HG03558 (cell line): ENCODE results near the gene ZNF474.

Experiments used
- ATAC-seq: cut with Tn5 transposase; IDR thresholded peaks from one replicate; pipeline ENCODE4 v1.9.1; 2021; ENCODE audit warnings: moderate number of reproducible peaks; ENCODE audit not compliant: unreplicated experiment; ENCODE audit errors: extremely low read depth

Gene ZNF474

DNA sequence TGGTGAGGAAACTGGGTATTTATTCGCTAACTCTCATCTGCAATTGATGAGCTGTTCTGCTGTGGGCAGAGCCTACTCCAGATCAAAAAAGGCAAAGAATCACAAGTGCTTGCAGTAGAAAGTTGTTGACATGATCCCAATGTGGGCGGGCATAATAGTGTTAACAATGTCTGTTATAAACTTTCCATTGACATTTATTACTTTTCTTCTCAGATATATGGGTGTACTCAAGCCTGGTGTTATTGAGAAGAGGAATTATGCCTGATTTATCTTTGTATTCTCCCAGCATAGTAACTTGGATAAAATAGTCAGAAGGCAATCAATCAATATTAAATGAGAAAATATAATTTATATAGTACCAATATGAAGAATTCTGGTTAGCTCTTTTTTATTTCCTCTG lies 47.8 kb downstream of the ZNF474 start:
- ATAC-seq, result no peak

DNA sequence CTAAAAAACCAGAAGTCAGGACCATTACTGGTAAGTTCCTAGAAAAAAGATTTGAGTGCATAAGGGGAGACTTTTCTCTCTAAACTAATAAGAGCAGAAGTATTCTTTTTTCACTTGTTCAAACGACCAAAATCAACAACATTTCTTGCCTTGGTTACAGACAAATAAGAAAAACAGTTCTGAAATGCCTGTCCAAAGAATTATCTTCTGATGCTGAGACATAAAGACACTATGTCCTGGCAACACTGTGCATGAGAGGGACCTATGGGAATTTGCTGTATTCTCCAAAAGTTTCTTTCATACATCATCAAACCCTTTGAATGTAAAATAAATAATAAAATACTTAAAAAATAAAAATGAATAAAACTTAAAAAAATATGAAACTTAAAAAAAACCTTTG lies 50.4 kb downstream of the ZNF474 start:
- ATAC-seq, result no peak

DNA sequence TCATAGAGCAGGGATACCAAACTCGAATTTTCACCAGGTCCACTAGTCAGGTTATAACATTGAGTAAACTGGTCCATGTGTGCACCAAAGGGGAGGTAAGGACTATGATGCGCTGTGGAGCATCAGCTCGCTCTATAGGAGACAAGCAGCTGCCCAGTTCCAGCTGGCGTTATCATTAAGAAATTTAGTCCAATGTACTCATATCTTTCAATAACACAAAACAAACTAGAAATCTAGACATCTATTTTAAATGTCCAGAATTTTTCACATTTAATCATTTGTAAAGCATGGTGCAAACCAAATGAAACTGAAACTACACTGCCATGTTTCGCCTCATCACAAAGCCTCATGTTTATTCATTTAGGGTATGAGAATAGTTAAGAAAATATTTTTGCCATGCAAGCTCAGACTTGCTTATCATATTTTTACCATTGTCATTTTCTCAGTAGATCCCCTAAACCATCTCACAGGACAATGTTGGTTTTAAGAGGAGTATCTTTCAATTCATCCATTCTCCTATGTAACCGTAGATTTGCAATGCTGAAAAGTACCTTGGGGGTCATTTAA lies 50.9 kb downstream of the ZNF474 start:
- no peak for ATAC-seq

DNA sequence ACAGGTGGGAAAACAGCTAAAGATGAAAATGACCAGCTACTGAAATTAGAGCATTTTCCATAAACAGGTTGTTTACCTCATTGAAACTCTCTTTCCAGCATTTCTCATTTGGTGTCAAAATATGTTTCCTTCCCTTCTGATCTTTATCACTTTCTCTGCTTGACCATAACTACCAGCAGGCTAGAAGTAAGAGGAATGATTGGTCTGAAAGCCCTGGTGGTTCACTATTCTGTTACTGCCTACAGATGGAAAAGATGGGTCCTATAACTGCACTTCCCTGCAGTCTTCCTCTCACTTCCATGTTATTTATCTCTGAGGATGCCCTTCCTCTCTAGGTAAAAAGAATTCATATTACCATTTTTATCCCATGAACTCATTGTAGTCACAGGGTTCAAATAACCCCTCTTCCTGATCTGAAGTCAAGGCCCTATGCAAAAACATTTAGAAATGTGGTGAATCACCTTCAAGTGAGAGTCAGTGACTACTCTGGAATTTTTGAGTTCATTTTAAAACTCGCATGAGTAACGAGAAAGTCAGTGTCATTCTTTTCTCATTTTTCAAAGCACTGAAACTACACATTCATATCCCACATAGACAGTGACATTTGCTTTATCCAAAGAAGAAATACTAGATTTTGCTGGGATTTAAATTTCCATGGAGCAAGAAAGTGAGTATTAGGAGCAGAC lies 51.7 kb downstream of the ZNF474 start:
- ATAC-seq, result no peak

DNA sequence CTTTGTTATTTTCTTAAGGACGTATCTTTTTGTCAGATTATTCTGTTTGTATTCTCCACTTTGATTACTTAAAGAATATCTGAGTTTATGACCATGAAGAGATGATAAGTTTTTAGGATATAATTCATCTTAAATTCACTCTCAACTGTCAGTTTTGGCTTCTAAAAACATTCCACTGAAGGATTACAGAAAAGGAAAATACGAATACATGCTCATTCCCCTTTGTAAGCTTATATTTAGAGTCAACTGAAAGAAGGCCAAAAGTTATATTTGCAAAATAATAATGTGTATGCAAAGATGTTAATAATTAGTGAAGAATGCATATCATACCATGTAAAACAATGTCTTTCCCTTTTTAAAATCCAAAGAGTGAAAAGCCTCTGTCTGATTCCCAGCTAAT lies 52.5 kb downstream of the ZNF474 start:
- no peak for ATAC-seq

DNA sequence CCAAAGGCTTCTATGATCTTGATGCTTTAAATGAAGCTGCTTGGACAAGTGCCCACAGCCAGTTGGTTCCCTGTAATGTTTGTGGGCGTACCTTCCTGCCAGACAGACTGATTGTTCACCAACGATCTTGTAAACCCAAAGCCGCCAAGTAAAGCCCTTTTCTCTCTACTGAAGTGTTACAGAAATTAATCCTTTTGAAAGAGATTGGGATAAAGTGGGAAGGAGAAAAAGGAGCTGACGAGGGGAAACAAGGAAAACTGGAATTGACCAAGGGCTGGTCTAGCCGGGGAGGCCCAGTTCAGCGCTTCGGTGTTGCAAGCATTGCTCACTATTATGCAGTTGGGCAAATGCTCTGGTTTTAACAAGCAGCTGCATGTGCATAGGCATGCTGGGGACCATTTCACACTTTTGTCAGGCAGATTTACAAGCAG lies 53.2 kb downstream of the ZNF474 start:
- ATAC-seq, result no peak

DNA sequence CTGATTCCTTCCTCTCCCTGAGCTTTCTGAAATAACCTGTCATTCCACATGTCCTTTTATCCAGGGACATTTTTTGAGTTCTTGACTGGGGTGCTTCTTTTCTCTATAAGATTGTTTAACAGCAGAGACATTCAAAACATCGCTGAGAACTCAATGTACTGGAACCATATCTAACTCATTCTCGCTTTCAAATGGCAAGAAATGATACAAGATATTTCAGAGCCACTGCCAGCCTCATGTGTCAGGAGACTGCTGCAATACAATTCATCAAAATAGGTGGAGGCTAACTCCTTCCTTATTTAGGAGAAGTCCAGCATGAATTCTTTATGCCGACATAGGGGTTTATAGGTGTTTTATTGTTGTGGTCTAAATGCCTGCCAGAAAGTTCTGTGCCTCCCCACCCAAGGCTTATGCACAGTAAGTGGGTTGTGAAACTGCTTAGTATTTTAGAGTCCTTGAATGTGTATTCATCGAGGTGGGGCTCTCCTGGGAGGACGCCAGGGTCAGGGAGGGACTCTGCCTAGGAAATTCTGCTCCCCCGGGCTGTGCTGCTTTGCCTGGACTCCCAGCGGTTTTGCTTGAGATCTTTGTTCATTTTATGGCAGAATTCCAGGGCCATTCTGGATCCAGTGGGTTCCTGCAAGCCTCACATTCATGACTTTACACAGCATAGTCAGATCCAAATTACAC lies 53.9 kb downstream of the ZNF474 start:
- ATAC-seq, result no peak

DNA sequence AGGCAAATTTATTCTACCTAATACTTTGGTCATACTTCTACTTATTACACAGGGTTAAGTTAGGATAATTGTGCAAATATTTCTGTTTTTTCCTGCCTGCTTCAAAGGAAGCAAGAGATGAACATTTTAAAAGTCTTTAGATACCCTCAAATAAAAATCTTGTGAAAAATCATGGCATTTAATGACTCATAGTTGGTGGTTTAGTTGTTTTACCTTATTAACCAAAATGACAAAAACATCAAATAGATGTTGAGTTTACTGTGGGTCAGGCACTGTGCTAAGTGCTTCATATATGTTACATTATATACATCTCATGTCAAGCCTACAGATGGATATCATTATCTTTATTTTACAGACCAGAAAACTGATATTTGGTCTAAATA lies 54.4 kb downstream of the ZNF474 start:
- ATAC-seq, result no peak

DNA sequence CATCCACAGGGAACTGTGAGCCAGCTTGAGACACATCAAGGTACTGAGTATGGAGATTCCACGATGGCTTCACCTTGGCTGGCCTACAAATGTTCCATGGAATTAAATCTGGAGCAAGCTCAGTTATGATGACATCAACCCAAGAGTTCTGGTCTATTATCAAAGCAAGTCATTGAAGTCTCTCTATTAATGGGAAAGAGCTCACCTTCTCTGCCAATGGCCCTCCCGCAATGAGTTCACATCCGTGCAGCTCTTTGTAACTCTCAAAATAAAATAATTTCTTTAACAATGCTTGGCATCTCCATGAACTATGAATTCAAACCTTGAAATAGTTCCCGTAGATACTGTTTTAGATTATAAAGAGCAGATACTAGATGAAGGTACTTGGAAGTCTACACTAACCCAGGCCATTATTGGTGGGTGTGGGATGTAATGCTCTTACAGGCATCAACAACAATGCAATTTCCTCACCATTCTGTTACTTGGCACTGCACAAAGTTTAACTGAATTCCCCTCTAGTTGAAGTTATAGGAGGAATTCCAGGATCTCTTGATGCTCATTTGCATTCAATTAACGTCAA lies 55.4 kb downstream of the ZNF474 start:
- ATAC-seq, result no peak

DNA sequence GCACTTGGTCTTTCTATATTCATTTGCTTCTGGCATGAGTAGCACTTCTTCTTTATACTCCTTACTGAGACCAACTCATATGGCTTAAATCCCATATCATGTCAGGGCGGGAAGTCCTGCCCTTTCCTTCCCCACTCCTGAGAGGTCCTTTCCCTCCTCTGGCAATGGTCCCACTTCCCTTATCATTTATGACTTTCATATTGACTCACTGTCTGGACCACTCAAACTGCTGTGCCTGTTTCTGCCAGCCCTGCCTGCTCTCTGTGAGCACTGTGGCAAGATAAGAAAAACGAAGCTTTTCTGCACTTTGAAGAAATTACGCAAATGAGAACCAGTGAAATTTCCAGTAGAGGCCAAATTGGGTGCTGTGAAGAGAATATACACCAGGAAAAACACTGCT lies 58.1 kb downstream of the ZNF474 start:
- no peak for ATAC-seq

DNA sequence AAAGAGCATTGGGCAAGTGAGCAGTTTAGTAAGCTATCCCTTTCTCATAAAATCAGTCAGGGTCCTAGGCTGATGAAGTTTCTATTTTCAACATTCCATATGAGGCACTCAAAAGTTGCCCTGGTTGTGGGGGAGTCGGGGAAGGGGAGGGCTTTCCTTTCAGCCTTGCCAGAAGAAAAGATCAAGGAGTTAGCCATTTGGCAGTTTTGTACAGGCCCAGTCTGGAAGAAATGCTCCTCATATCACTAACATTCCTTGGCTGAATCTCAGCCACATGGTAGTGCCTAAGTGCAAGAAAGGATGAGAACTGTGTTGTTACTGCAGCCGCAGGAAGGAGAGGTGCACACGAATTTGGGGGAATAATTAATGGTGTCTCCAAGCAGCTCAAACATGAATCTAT lies 60.8 kb downstream of the ZNF474 start:
- ATAC-seq, result no peak

DNA sequence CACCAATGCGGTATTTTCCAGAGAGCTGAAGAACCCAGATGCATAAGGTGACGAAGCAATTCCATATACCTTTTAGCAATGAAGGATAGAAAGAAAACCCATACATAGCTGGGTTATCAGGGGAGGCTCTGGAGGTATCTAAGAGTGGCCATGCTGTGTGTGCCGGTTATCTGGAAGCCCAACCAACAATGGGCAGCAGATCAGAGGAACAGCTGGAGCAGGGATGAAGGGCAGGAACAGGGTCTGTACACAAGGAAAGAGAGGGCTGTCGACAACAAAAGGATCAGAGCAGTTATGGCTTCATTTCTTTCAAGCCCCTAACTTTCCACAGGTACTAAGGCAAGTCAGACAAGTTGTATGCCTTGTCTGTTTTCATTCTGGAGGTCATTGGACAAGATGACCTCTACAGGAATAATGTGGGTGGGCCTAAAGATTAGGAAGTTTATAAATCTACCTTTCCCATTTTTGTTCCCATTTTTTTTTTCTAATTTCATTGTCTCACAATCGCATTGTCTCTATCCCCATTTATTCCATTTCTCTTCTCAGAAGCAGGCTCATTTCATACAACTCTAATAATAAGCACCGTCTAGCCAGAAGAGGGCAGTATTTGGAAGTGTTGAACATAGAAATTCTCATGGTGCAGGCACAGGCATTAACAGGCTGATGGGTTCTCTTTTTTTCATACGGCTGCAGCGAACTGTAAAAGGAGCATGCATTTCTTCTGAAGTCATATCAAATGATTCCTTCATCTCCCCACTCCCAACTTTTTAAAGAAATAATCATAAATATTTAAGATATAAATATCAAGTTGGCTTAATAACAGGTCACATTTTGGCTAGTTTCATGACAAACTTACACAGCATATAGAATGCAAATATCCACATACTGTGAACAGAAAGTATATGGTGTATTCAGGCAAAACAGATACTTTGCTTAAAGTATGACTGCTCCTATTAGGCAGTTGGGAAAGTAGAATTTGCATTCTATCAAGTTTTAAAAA lies 63.5 kb downstream of the ZNF474 start:
- ATAC-seq, result peak; percentile 59

DNA sequence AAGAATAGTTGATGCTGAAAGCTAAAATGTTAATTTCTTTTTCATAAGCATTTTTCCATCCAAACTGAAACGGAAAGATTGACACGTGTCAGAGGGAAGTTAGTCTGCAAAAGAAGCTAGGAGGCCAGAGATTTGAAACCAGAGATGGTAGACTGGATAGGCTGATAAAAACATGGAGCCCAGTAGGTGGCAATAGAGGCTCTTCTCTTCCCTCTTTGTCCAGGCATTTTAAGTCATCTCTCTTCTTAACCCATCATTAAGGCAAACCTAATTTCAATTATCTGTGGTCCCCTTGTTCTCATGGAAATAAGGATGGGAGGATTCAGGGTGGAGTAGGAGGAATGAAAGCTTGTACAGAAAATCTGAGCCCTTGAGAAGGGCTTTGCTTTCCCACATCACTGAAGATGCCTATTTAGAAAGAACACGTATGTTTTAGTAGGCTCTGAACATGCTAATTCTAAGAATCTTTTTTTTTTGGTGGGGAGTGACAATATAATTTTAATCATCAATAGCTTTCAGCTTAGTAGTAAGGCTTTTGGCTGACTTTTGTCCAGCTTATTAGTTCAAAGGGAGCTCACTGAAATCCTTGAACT lies 66.6 kb downstream of the ZNF474 start:
- ATAC-seq, result no peak

DNA sequence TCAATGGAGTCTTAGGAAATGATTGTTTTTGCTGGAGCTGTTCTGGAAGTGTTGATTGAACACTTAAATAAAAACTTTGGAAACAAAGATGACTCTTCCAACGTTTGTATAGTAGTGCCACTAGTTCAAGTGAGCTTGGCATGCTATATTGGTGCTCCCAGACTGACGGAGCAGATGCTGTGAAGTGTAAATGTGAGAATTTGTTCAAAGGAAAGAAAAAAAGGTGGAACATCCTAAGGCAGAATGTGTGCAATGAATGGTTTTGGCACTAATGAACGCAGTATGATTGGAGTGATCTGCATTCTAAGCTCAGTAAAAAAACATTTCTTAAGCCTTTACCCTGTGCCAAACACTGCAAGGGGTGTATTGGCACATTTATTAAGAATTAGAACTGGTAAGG lies 69.8 kb downstream of the ZNF474 start:
- ATAC-seq, result no peak

DNA sequence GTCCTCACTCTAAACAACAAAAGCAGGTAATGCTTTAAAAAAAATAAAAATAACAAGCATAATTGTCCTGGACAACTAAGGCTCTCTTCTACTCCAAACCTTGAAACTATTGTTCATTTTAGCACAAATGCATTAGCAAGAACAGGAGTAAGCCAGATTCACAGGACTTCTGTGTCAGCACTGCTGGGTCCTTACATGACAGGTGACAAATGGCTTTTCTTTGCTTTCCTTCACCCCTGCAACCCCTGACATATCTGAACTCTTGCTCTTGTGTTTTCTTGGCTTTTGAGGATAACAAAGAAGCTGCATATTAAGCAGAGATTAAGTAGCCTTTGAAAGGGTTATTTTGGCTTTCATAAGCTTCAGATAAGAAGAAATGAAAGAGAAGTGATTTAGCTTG lies 71.1 kb downstream of the ZNF474 start:
- no peak for ATAC-seq

DNA sequence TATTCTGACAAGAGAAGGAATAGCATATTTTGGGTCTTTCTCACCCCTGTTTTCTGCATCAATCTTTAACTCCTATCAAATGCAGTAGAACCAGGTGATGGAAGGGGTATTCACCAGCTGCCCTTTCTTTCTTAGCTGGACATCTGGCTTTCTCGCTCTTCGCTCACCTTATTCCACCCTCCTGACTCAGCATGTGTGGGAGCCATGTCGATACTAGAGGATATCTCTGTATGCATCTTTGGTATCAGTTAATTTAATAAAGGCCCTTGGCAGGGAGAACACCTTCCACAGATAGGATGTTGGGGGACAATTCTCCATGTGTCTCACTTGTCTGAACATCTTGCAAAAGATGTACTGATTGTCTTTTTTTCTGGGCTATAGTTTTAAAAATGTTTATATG lies 71.5 kb downstream of the ZNF474 start:
- no peak for ATAC-seq

DNA sequence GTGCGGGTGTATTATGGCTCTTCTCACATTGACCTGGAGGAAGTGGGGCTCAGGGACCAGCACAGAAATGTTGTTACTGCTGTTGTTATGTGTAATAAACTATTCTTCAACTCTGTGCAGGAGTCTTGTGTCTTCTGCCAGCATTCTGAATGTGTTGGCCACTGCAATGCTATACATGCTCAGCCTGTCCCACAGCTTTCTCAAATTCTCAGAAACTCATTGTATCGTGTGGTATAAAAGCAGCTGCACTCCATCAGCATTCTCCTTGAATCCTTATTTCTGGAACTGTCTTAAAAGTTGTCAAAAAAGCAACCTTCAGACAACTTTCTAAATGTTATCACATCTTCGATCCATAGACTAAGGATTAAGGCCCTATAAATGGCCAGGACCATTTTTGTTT lies 72.0 kb downstream of the ZNF474 start:
- ATAC-seq, result no peak

DNA sequence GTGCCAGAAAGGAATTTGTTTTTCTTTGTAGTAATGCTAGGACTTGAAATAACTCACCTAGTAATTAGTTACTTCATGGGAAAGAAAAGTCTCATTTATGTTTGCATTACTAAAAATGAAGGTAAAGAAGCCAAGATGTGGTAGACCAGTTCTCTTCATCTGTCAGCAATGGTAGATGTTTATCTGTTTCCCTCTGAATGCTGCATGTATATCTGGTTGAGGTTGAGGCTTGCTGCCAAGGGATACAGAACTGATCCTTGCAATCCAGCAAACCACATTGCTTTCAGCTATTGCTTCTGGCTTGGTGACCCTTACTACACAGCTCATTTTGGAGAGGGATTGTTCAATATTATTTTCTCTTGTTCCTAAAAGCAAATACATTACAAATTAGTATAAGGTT lies 73.6 kb downstream of the ZNF474 start:
- no peak for ATAC-seq
